Upper lobe of left lung (tissue), 4 donors: Measurements from ENCODE around the gene KLF7.

Source experiments
- EP300 ChIP-seq, 4 donors: sonication (generic); formaldehyde crosslinking; IDR thresholded peaks; one replicate each; pipeline ENCODE4 v1.5.1; 2017; ENCODE audit warnings: antibody characterized with exemption in 4 of 4, control low read depth in 2 of 4
- POLR2A ChIP-seq, 4 donors: fragments of 450-650 bp; IDR thresholded peaks; one replicate each; pipeline ENCODE4 v1.5.1; 2016 to 2017; ENCODE audit warnings: antibody characterized with exemption in 4 of 4, mild to moderate bottlenecking in 2 of 4
- POLR2AphosphoS5 ChIP-seq, 2 donors: sonication (generic); formaldehyde crosslinking; IDR thresholded peaks; one replicate each; pipeline ENCODE4 v1.5.1; 2017; ENCODE audit warnings: antibody characterized with exemption in 2 of 2
- TF ChIP-seq, protein P1 (sequence below), 6 experiments: fragments of 450-650 bp in 4 of 6; fragments of 200-600 bp in 2 of 6; sonication (generic) in 2 of 6; IDR thresholded peaks; one replicate each; pipeline ENCODE4 v1.5.1; 2016 to 2019; ENCODE audit warnings: antibody characterized with exemption in 6 of 6

DNA sequence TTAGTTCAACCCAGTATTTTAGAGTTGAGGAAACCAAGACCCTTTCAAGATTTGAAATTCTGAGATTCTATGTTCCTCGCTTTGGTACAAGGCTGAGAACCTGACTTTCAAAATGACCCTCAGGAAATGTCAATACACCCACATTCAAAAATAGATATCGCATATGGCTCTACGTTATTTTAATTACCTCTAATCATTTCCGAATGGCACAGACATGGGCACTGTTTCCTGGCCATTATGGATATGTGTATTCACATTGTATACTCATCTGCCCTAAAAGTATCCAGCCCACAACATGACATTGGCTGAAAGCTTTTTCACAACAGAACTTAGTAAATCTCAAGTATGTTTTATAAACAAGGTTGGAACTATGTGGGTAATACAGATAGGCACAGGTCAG is 6.7 kb downstream of the KLF7 start:
- TF ChIP-seq POLR2A (IDR thresholded peaks at IDR 0.05) (no peak), POLR2AphosphoS5 (IDR thresholded peaks at IDR 0.05) (no peak), EP300 (IDR thresholded peaks at IDR 0.05) (no peak)
- TF ChIP-seq, protein P1, sequence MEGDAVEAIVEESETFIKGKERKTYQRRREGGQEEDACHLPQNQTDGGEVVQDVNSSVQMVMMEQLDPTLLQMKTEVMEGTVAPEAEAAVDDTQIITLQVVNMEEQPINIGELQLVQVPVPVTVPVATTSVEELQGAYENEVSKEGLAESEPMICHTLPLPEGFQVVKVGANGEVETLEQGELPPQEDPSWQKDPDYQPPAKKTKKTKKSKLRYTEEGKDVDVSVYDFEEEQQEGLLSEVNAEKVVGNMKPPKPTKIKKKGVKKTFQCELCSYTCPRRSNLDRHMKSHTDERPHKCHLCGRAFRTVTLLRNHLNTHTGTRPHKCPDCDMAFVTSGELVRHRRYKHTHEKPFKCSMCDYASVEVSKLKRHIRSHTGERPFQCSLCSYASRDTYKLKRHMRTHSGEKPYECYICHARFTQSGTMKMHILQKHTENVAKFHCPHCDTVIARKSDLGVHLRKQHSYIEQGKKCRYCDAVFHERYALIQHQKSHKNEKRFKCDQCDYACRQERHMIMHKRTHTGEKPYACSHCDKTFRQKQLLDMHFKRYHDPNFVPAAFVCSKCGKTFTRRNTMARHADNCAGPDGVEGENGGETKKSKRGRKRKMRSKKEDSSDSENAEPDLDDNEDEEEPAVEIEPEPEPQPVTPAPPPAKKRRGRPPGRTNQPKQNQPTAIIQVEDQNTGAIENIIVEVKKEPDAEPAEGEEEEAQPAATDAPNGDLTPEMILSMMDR (IDR thresholded peaks at IDR 0.05) = no peak
